Upper lobe of right lung (tissue), 1 donor: ENCODE data around the gene MGAT5B. TPM values are rescaled to one million over a fixed set of nuclear protein-coding genes. Genes with fewer than 3 reads are reported as not detected.

Experiments used
- ATAC-seq: fragments of 200-7000 bp; cut with Tn5 transposase; one replicate; pipeline ENCODE4 v1.9.1; 2020; ENCODE audit warnings: mild to moderate bottlenecking, moderate library complexity
- DNase-seq: peaks from one replicate; pipeline ENCODE4 v3.0.0-alpha.2; 2020
- H3K27ac ChIP-seq: fragments of 200-600 bp; one replicate; pipeline ENCODE4 v1.8.0; 2022
- H3K27me3 ChIP-seq: fragments of 200-600 bp; one replicate; pipeline ENCODE4 v1.8.0; 2022; ENCODE audit warnings: mild to moderate bottlenecking
- H3K36me3 ChIP-seq: fragments of 200-600 bp; one replicate; pipeline ENCODE4 v1.8.0; 2022
- H3K4me1 ChIP-seq: fragments of 200-600 bp; one replicate; pipeline ENCODE4 v1.8.0; 2022
- H3K4me3 ChIP-seq: fragments of 200-600 bp; one replicate; pipeline ENCODE4 v1.8.0; 2022; ENCODE audit warnings: mild to moderate bottlenecking
- H3K9me3 ChIP-seq: fragments of 200-600 bp; one replicate; pipeline ENCODE4 v1.8.0; 2022
- intact Hi-C: fragments of 100-400 bp; cut with DNase I; formaldehyde crosslinking; loops from one replicate; pipeline ENCODE4 v1.11.0; 2022
- total RNA-seq: library from RNA; stranded (reverse); fragmentation: NEBNext Ultra II Directional; extraction: Animal tissue kit (Norgen Biotek cat#: 25700); gene quantifications from one replicate; pipeline ENCODE4 v1.2.1, GENCODE V29; 2021
- TF ChIP-seq, protein P1 (sequence below): fragments of 200-600 bp; IDR thresholded peaks from one replicate; pipeline ENCODE4 v1.8.0; 2022; ENCODE audit warnings: antibody characterized with exemption
- donor health status: DM: no; HTN: yes; CAD: no; lungs with severe emphysema.

MGAT5B gene
- total RNA-seq, 1 donor from 2014 or later, result 2.0 TPM

DNA sequence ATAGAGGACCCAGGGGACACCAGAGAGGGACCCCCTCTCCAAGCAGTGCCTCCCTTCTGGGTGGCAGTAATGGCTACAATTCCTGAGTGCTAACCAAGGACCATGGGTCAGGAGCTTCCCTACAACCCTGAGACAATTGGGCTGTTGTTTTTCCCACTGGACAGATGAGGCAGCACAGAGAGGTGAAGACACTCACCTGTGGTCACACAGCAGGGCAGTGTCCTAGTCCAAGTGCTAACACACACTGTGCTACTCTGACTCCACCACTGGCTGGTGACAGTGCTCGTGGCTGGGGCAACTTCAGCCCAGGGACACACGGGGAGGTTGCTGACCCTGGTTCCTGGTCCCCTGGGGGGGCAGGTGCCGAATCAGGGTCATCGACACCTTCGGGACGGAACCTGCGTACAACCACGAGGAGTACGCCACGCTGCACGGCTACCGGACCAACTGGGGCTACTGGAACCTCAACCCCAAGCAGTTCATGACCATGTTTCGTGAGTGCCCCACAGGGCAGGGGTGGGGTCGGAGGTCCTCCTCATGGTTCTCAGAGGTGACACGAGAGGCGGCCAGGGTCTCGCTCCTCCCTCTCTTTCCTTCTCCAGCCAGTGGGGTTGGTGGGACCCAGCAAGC lies 58.1 kb downstream of the MGAT5B start:
- Histone ChIP-seq H3K36me3 (no peaks in the 10 kb centered on the region), H3K9me3 (no peaks in the 10 kb centered on the region), H3K27ac (no peak overlapping the region), H3K4me3 (no peak overlapping the region), H3K27me3 (peaks cover 18% of the 10 kb centered on the region), H3K4me1 (no peaks in the 10 kb centered on the region)
- DNase-seq (no peak), ATAC-seq (no peak)
- TF ChIP-seq, protein P1, sequence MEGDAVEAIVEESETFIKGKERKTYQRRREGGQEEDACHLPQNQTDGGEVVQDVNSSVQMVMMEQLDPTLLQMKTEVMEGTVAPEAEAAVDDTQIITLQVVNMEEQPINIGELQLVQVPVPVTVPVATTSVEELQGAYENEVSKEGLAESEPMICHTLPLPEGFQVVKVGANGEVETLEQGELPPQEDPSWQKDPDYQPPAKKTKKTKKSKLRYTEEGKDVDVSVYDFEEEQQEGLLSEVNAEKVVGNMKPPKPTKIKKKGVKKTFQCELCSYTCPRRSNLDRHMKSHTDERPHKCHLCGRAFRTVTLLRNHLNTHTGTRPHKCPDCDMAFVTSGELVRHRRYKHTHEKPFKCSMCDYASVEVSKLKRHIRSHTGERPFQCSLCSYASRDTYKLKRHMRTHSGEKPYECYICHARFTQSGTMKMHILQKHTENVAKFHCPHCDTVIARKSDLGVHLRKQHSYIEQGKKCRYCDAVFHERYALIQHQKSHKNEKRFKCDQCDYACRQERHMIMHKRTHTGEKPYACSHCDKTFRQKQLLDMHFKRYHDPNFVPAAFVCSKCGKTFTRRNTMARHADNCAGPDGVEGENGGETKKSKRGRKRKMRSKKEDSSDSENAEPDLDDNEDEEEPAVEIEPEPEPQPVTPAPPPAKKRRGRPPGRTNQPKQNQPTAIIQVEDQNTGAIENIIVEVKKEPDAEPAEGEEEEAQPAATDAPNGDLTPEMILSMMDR, result no peak
- intact Hi-C loops, result no loop called here

DNA sequence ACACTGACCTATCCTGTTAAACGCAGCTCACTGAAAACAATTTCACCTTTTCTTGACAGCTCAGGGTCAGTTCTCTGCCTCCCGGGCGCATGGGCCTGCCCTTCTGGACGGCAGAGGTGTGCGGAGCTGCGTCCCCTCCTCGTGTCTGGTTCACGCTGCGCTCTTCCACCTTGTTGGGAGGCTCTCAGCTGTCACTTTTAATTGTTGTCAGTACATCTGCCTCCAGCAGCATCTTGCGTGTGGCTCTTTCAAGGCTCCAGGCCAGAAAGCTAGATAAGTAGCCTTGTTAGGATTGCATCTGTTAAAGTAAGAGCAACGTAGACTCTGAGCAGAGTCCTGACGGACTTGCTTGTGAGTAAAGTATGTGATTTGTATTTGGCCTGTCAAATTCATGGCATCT lies 59.4 kb downstream of the MGAT5B start:
- TF ChIP-seq, protein P1, result no peak
- Histone ChIP-seq H3K27ac (no peak overlapping the region), H3K4me1 (no peaks in the 10 kb centered on the region), H3K9me3 (no peaks in the 10 kb centered on the region), H3K4me3 (no peak overlapping the region), H3K27me3 (peaks cover 9% of the 10 kb centered on the region), H3K36me3 (no peaks in the 10 kb centered on the region)
- DNase-seq, result no peak
- intact Hi-C loops, result no loop called here
- no peak for ATAC-seq

DNA sequence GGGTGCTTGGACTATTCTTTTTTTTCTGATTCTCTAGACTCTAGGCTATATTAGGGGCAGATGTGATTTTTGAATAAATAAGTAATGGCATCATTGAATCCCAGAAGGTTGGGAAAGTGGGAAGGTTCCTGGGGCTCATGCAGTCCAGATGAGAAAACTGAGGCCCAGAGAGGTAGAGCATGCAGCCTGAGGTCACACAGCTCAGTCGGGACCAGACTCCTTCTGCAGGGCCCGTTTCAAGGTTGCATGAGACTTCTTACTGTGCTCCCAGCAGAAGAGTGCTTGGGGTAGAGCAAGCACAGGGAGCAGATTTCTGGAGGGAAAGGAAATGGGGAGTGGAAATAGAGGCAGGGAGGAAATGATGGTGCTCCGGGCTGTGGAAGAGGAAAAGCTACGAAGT lies 59.8 kb downstream of the MGAT5B start:
- no peaks in the 10 kb centered on the region for H3K9me3 ChIP-seq

DNA sequence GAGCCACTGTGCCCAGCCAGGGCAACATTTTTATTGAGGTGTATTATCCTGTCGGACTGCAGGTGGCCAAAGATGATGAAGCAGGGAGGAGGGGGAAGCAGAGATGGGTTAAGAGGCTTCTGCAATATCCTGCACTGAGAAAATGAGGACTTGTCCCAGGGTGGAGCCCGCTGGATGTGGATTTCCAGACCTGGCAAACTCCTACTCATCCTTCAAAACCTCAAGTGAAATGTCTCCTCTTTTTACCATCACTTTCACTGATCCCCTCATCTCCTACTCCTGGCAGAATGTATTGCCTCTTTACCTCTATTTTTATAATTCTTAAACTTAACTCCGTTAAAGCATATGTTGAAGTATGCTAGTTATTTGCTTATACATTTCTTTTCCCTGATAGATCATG lies 60.9 kb downstream of the MGAT5B start:
- Histone ChIP-seq H3K27me3 (no peaks in the 10 kb centered on the region), H3K4me1 (no peaks in the 10 kb centered on the region), H3K27ac (no peak overlapping the region), H3K9me3 (no peaks in the 10 kb centered on the region), H3K4me3 (no peak overlapping the region), H3K36me3 (no peaks in the 10 kb centered on the region)
- intact Hi-C loops, result no loop called here
- DNase-seq, result no peak
- ATAC-seq, result no peak
- TF ChIP-seq, protein P1, result no peak

More for the DNA sequence above, 59.8 kb downstream of the MGAT5B start:
- intact Hi-C loops, result no loop called here
- Histone ChIP-seq H3K27me3 (peaks cover 6% of the 10 kb centered on the region), H3K36me3 (no peaks in the 10 kb centered on the region), H3K4me1 (no peaks in the 10 kb centered on the region), H3K4me3 (no peak overlapping the region), H3K27ac (no peak overlapping the region)
- no peak for DNase-seq
- no peak for ATAC-seq
- TF ChIP-seq, protein P1, result no peak

DNA sequence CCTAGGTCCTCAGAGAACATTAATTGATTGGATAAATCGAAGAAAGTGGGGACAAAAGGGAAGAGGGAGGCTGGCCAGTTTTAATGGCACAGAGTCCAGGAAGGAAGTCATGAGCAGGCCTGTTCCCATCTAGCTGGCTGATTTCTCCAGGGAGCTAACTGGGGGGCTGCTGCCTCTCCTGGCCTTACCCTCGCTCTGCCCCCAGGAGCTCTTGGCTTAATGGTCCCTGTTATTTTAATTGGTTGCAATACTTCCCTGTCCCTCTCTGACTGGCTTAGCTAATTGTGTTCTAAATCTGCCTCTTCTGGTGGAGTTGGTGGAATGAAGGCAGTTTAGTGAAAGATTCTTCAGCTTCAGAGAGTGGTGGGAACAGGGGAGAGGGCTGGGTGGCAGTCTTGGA lies 61.4 kb downstream of the MGAT5B start:
- no peak for DNase-seq
- TF ChIP-seq, protein P1, result no peak
- Histone ChIP-seq H3K36me3 (no peaks in the 10 kb centered on the region), H3K27ac (no peak overlapping the region), H3K27me3 (no peaks in the 10 kb centered on the region), H3K4me1 (no peaks in the 10 kb centered on the region), H3K4me3 (no peak overlapping the region), H3K9me3 (no peaks in the 10 kb centered on the region)
- no peak for ATAC-seq
- intact Hi-C loops, result no loop called here

DNA sequence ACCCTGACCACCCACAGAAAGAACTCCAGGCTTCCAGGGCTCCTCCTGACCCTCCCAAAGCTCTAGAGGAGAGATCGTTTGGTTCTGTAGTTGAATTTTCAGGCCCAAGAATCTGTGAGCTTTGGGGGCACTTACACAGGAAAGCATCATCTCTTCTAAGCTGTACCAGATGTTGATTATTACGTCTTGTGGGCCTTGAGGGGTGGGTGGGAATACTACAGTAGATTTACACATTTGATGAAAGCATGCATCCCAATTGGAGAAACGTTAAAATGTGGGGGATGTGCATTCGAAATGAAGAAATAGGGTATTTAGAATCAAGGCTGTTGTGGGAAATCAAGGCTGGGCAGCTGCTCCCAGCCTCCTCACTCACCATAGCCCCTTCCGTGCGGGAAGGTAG lies 61.9 kb downstream of the MGAT5B start:
- no peak for ATAC-seq

More for the DNA sequence above, 61.9 kb downstream of the MGAT5B start:
- H3K27me3 ChIP-seq, result no peaks in the 10 kb centered on the region
- H3K27ac ChIP-seq, result no peak overlapping the region
- H3K36me3 ChIP-seq, result no peaks in the 10 kb centered on the region
- intact Hi-C loops, result no loop called here
- H3K9me3 ChIP-seq, result no peaks in the 10 kb centered on the region
- H3K4me3 ChIP-seq, result no peak overlapping the region
- TF ChIP-seq, protein P1, result no peak
- DNase-seq, result no peak
- no peaks in the 10 kb centered on the region for H3K4me1 ChIP-seq
